ENCODE measurements around the gene KLK7.
"Not testable (repeated sequence)": the region's sequence is repeated elsewhere in the genome, so short reads cannot be mapped to it uniquely, and the experiment has no call there.

KLK7 gene

DNA sequence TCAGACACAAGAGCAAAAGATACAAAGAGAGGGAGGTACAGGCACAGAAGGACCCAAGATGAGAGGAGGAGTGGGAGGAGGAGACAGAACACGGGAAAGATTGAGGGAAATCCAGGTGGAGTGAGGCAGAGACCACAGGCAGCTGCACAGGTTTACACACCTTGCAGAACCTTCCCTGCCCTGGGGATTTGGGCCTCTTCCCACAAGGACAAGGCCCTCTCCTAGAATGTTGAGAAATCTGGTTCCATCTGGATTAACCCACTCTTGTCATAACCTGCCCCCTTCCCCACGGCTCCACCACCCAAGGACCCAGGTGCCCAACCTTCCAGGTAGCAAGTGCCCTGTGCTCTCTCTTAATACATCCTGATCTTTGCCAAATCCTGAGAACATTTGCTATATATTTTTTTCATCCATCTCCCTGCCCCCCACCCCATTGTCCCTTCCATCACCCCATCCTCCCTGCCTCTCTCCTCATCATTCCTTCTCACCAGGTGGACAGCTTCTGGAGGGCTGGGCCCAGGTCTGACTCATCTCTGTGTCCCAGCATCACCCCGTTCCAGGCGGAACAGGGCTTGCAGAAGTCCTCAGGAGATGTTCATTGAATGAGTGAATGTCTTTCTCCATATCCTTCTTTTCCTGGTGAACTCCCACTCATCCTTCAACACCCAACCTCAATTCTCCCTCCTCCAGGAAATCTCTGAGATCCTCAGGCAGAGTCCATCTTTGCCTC lies 26.5 kb upstream of the KLK7 start:
- no peak for DNase-seq (ENCODE audit: low spot score)

DNA sequence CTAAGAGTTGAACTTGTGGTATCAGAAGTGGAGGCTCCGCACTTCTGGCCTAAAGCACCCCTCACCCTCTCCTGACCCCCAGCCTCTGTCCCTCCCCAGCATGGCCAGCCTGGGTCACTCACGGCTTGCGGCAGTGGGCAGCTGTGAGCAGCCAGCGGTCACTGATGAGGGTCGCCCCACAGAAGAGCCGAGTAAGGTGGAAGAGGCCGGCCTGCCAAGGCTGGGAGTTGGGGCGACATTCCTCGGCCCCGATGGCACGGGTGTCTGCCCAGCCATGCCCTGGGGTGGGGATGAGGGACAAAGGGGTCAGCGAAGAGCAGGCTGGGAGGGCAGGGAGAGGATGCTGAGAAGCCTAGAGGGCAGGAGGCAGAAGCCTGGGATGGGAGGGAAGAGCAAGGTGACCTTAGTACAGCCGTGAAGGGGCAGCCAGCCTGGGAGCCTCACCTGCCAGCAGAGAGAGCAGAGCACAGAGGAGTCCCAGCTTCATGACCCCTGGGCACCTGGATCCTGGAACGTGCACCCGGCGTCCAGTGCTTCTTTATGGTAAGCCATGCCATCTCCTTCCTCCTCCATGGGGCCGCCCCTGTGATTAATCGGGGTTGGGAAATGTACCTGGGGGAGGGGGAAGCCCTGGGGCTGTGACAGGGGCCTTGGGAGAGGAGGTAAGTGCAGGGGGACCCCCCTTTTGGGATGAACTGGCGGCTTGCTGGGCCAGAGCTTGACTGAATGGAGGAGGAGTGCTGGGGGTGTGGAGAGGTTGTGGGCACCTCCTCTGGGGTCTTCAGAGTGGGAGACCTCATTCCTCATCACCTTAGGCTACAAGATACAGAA lies 25.6 kb upstream of the KLK7 start:
- DNase-seq (ENCODE audit: low spot score): no peak

DNA sequence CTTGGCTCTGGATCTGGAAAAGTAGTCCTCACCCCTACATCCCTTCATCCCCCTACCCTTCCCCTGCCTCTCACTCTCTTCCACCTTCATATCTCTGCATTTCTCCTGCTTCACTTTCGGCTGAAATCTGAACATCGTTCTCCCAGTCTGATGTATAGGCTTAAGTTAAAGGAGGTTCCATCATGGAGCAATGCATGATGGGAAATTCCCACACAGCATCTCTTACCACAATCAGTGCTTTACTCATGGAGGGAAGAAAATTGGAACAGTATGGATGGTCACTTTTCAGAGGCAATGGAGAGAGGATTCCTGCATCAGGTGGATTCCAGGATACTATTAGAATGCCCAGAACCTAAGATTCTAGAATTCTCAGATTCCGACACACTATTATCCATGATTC lies 23.8 kb upstream of the KLK7 start:
- DNase-seq (ENCODE audit: low spot score): no peak

DNA sequence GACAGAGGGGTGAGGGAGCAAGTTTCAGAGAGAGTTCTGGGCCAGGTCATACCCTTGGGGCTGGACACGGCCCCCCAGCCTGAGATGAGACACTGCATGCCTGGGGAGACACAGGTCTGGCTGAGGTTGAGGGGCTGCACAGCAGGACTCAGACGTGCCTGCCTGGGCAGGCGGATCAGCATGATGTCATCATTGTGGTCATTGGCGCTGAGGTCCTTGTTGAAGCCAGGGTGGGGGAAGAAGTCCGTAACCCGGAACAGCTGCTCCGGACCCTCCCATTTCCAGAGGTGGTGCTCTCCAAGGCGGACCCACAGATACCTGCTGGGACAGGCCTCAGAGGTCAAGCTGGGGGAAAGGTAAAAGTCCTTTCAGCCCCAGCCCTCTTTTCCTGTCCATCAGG lies 22.7 kb upstream of the KLK7 start:
- no peak for DNase-seq (ENCODE audit: low spot score)

DNA sequence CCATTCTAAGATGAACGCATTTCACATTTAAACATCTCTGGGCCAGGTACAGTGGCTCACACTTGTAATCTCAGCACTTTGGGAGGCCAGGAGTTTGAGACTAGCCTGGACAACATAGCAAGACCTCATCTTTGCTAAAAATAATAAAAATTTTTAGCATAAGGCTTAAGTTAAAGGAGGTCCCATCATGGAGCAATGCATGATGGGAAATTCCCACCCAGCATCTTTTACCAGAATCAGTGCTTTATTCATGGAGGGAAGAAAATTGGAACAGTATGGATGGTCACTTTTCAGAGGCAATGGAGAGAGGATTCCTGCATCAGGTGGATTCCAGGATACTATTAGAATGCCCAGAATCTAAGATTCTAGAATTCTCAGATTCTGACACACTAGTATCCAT lies 21.5 kb upstream of the KLK7 start:
- DNase-seq (ENCODE audit: low spot score): no peak

DNA sequence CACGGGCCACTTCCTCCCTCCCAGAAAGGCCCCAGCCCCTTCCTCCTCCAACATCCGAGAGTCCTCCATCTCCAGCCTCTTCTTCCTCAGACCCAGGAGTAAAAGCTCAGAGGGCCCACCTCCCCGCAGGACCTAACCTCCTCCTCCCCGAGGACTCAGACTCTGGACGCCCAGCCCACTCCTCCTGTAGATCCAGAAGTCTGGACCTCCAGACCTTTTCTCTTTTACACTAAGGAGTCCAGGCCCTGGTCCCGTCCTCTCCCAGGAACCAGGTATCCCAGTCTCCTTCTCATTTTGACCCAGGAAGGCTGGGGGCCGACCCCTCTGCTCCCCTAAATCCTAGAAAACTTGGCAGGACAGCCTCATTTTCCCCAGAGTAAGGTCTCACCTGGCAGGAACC lies 19.6 kb upstream of the KLK7 start:
- no peak for DNase-seq (ENCODE audit: low spot score)

DNA sequence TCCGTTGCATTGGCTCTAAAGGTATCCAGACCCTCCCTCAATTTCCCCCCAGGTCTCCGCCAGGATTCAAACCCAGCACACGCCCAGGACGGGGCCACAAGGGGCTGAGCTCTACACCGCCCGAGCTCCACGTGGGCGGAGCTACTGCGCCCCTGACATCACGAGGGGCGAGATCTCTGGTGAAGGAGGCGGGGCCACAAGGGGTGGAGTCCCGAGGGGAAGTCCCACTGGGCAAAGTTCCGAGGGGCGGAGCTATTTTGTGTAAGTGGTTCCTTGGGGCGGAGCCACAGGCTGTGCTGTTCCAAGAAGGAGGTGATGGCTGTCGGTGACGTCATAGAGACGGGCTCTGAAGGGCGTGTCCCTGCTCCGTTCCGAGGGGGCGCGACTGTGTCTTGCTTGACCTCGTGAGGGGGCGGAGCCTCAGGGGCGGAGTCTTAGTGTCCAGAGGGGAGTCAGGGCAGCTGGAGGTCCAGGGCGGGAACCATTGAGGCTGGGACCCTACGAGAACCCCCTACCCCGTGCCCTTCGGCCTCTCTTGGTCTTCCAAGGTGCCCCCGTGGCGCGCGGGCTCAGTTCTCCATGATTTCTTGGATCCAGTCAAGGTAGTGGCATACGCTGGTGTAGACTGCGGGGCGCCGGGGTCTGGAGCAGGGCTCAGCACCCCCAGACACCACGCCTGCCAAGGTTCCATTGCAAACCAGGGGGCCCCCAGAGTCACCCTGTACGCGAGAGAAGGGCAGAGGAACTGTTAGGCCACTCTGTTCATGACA lies 19.0 kb upstream of the KLK7 start:
- no peak for DNase-seq (ENCODE audit: low spot score)

DNA sequence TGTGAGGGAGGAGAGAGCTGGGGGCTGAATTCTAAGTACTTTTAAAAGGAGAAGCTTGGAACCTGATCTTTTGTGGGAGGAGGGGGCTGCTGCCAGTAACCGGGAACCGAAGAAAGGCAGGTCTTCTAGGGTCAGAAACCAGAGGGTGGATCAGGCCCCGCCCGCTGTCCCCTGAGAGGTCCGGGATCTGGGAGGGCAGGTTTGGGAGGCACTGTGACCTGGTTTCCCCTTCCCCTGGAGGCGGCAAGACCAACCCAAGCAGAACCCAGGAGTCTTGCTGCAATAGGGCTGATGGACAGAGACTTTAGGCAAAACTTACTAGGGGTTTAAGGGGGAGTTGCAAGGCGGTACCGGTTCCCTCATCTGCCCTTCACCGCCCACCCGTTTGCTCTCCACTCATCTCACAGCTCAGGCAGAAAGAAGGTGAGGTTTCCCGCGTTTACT lies 18.4 kb upstream of the KLK7 start:
- DNase-seq (ENCODE audit: low spot score): no peak

DNA sequence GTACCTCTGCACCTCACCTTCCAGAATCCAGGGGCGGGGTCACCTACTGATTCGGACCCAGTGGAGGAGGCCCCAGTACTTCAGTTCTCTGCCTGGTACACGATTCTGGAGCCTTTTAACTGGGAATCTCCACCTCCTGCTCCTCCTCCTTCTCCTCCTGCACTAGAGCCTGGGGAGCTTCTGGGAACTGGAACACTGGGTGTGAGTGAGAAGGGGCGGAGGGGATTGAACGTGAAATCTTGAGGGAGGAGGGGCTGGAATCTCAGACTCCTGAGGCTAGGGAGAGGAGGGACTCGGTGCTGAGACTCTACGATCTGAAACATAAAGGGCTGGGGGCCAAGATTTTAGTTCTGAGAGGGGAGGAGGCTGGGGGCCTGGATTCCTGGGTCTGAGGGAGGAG lies 17.8 kb upstream of the KLK7 start, which contains the start of gene KLK8:
Gene KLK8, minus strand, starts transcription at position 90 of the 400 bp plus-strand sequence. CDS start 437 bp downstream, outside the sequence.
- DNase-seq (ENCODE audit: low spot score): no peak

DNA sequence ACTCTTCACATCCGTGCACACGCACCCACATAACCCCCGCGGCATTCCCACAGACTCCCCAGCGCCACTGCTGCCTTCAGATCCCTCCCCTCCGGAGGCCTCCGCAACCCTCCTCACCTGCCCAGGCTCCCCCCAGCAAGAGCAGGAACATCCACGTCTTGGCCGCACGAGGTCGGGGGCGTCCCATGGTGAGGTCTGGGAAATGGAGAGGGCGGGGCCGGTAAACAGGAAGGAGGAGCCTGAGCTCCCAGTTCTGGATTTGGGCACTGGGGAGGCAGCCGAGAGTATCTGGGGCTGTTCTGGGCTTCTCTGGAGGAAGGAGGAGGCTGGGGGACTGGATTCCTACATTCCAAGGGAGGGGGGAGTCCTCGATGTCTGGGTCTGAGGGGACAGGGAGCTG lies 17.3 kb upstream of the KLK7 start:
- DNase-seq (ENCODE audit: low spot score): no peak

DNA sequence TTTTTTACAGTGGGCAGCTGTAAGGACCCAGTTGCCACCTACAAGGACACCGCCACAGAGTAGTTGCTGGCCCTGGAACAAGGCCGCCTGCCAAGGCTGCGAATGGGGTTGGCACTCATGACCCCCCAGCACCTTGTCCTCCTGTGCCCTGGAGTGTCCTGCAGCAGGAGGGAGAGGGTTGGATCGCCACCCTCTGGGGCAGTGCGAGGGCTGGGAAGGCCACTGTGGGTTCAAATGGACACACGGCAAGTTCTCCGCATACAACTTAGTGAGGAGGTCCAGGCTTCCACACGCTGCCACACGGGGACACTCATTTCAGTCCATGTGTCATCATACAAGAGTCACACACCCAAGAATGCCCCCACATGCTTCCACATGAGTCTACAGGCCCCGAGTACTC lies 16.7 kb upstream of the KLK7 start:
- no peak for DNase-seq (ENCODE audit: low spot score)

DNA sequence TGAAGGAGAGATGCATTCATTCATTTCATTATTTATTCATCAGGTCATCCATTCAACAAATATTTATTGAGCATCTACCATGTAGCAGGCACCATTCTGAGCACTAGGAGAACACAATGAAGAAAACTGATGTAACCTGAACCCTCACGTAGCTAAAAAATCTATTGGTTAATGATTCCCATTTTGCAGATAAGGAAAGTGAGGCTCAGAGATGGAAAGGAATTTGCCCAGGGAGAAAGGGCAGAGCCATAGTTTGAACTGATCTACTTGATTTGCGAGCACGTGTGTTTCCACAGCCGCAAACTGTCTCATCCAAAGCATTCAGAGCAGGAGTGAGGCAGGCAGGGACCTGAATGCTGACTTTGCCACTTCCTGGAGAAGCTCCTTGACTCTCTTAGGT lies 15.0 kb upstream of the KLK7 start:
- no peak for DNase-seq (ENCODE audit: low spot score)

DNA sequence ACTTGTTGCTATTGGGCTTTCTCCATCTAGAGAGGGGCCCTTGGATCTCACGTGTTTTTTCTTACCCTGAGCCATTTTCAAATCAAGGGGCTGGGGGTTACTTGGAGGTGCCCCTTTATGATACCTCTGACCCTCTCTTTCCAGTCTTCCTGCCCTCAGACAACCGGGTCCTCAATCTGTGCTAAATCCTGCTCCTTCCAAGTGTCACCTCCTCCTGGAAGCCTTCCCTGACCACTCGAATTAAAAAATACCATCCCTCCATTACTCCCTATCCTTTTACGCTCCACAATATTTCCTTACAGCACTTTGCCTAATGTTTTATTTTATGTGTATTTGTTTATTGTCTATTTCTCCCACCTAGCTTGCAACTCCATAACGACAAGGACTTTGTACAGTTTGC lies 14.3 kb upstream of the KLK7 start:
- DNase-seq (ENCODE audit: low spot score): no peak

DNA sequence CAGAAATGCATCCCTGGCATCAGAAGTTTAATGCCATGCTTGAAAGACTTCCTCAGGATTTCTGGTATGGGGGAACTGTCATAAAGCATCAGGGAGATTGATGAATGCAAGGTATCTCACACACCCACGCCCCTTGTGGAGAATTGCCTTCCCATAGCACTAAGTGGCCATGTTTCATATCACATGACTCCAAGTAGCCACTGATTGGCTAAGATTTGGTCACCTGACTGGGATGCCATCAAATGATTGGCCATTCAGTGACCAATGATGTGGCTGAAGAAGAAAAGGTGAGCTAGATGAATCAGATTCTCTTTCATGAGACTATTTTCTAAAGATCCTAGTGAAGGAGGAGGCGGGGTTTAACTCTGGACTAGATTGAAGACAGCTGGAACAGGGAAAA lies 10.4 kb upstream of the KLK7 start:
- no peak for DNase-seq (ENCODE audit: low spot score)

DNA sequence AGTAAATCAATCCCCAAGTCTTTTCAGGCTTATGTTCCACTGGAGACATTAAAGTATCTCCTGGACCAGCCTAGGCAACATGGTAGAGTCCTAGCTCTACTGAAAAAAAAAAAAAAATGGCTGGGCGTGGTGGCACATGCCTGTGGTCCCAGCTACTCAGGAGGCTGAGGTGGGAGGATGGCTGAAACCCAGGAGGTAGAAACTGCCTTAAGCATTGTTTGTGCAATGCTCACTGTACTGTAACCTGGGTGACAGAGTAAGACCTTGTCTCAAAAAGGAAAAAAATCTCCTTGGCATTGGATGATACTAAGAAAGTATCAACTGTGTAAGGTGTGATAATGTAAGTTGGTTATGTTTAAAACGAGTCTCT lies 8.9 kb upstream of the KLK7 start:
- no peak for DNase-seq (ENCODE audit: low spot score)

DNA sequence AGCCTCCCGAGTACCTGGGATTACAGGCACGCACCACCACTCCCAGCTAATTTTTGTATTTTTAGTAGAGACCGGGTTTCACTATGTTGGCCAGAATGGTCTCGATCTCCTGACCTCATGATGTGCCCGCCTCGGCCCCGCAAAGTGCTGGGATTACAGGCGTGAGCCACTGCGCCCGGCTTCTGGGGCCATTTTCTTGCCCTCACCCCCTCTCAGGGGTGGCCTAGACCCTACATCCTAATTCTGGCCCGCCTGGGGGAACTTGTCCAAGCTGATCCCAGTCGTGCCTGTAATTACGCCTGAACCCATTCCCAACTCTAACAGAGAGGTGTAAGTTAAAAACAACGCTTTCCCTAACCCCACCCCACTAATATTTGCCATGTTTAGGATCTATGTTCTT lies 699 bp upstream of the KLK7 start:
- DNase-seq (ENCODE audit: low spot score): not testable (repeated sequence)

DNA sequence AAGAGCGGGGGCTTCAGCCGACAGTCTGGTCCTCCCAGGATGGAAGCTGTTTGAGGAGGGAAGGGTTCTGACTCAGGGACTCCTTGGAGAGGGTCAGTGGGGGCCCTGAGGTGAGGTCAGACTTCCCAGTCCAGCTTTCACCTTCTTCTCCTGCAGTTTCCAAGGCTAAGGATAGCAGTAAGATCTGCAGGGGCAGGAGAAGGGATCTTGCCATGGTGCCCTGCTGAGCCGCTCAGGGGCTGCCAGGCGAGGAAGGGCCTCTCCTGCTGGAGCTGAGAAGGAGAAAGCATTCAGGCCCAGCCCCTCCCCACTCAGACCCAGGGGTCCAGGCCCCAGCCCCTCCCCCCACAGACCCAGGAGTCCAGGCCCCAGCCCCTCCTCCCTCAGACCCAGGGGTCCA lies 1.5 kb downstream of the KLK7 start:
- DNase-seq (ENCODE audit: low spot score): no peak

DNA sequence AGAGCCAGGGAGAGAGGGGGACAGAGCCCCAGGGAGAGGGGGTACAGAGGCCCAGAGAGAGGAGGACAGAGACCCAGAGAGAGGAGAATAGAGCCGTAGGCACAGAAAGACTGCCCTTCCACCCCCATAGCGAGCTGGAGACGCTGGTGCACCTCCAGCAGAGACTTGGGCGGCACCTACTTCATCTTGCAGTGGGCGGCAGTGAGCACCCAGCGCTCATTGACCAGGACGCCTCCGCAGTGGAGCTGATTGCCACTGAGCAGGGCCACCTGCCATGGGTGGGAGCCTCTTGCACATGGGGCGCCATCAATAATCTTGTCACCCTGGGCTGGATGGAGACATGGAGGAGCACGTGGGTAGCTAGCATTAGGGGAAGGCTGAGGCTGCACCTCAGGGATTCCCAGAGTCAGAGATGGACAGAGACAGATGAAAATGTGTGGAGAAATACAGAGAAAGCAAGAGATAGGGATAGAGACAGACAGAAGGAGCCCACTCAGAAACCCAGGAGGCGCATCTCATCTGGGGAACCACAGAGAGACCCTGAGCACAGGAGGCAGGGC lies 2.0 kb downstream of the KLK7 start:
- no peak for DNase-seq (ENCODE audit: low spot score)

DNA sequence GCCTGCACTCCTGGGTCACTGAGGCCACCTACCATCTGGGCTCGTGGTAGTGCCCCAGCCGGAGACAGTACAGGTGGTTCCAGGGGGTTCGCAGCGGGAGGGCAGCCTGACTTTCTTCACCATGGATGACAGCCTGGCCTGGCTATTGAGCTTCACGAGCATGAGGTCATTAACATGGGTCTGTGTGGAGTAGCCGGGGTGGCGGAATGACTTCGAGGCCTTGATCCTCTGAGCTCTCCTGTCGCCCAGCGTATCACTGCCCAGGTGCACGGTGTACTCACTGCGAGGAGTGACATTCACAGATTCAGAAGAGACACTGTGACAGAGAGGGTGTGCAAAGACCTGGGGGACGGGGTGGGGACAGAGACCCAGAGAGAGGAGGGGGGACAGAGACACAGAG lies 3.5 kb downstream of the KLK7 start:
- no peak for DNase-seq (ENCODE audit: low spot score)

DNA sequence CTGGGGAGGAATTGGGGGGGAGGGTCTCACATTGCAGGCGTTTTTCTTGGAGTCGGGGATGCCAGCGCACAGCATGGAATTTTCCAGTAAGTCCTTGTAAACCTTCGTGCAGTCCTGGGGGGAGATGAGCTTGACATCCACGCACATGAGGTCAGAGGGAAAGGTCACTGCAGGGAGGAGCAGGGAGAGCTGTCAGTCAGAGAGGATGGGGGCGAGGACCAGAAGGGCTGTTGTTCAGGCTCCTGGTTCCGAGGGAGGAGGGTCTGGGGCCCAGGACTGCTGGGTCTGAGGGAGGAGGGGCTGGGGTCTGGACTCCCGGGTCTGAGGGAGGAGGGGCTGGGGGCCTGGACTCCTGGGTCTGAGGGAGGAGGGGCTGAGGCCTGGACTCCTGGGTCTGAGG lies 4.0 kb downstream of the KLK7 start:
- DNase-seq (ENCODE audit: low spot score): no peak

DNA sequence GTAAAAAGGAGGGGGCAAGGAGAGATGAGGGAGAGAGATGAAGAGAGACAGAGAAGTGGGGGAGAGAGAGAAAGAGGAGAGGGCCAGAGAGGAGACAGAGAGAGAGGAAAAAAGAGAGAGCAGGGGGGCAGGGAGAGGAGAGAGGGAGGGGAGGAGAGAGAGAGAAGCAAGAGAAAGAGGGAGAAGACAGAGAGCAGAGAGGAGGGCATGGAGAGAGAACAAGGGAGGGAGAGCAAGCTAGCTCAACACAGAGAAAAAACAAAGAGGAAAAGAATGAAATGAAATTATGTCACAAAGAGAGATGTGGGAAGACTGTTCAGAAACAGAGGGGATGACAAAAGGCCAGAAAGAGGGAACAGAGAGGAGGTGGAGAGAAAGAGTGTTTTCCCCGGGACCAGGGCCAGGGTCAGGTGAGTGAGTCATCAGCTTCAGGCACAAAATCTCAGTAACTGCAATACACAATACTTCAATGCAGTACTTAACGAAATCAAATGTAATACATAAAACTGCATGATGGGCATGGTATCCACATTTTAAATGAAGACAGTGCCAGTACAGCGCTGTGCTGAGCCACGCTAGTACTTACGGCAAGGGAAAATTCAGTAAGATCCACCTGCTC lies 4.8 kb downstream of the KLK7 start:
- no peak for DNase-seq (ENCODE audit: low spot score)

DNA sequence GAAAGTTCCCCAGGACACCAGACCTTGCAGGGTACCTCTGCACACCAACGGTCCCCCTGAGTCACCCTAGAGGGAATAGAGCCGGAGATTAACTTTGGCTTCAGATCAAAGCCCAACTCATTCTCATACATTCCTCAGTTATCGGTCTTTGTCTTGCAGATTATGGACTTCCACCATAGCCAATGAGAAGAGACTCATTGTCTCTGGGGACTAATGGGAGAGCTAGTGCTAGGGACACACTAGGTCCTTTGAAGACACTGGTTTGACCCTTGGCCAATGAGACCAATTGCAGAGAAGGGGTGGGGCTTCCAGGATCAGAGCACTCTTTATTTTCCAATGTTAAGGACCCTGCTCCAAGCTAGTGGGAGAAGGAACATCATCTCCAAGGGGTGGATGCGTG lies 6.1 kb downstream of the KLK7 start:
- no peak for DNase-seq (ENCODE audit: low spot score)

Data from left forelimb (tissue), 1 donor.